Measurements from ENCODE around the gene PTPRD.
"Not testable (repeated sequence)": the region's sequence is repeated elsewhere in the genome, so short reads cannot be mapped to it uniquely, and the experiment has no call there.

PTPRD gene

GRCh38 chr9:9337129-9337528 lies 1275.7 kb downstream of the PTPRD start:
- no peaks in the 10 kb centered on the region for H3K9me2 ChIP-seq (replicated peaks; ENCODE audit: insufficient read depth, low read length)
- H3K9ac ChIP-seq (ENCODE audit: low read length), result no peak overlapping the region
- H2AFZ ChIP-seq (ENCODE audit: low read depth, low read length, severe bottlenecking), result no peak overlapping the region
- H3K4me2 ChIP-seq (ENCODE audit: low read depth, low read length, poor library complexity, severe bottlenecking), result no peak overlapping the region
- H3K27ac ChIP-seq (ENCODE audit: low read depth, low read length), result no peak overlapping the region
- no peaks in the 10 kb centered on the region for H3K27me3 ChIP-seq (ENCODE audit: low read length)
- H3K9me3 ChIP-seq (ENCODE audit: insufficient read depth, low read length), result no peaks in the 10 kb centered on the region
- H3K4me3 ChIP-seq (ENCODE audit: insufficient read depth, low read length, poor library complexity, severe bottlenecking), result no peak overlapping the region
- H3K36me3 ChIP-seq (ENCODE audit: low read length), result no peaks in the 10 kb centered on the region
- no peaks in the 10 kb centered on the region for H3K79me2 ChIP-seq (ENCODE audit: insufficient read depth, low read length)
- no peaks in the 10 kb centered on the region for H3F3A ChIP-seq (ENCODE audit: insufficient read depth)
- TF ChIP-seq CTCF (IDR thresholded peaks at IDR 0.05; ENCODE audit: insufficient read depth, low read length, poor library complexity, severe bottlenecking), result no peak
- no peak for TF ChIP-seq EZH2phosphoT487 (conservative IDR thresholded peaks at IDR 0.05; ENCODE audit: low read length)
- no peaks in the 10 kb centered on the region for H4K20me1 ChIP-seq (ENCODE audit: low read depth, low read length)

GRCh38 chr9:9326749-9327148 lies 1286.1 kb downstream of the PTPRD start:
- H3K4me2 ChIP-seq (ENCODE audit: low read depth, low read length, poor library complexity, severe bottlenecking), result no peak overlapping the region
- H3K79me2 ChIP-seq (ENCODE audit: insufficient read depth, low read length), result no peaks in the 10 kb centered on the region
- H4K20me1 ChIP-seq (ENCODE audit: low read depth, low read length), result no peaks in the 10 kb centered on the region
- H3K27me3 ChIP-seq (ENCODE audit: low read length), result no peaks in the 10 kb centered on the region
- H3K4me3 ChIP-seq (ENCODE audit: insufficient read depth, low read length, poor library complexity, severe bottlenecking), result no peak overlapping the region
- TF ChIP-seq EZH2phosphoT487 (conservative IDR thresholded peaks at IDR 0.05; ENCODE audit: low read length) (no peak), CTCF (IDR thresholded peaks at IDR 0.05; ENCODE audit: insufficient read depth, low read length, poor library complexity, severe bottlenecking) (no peak)
- H3K9me3 ChIP-seq (ENCODE audit: insufficient read depth, low read length), result no peaks in the 10 kb centered on the region
- H2AFZ ChIP-seq (ENCODE audit: low read depth, low read length, severe bottlenecking), result no peak overlapping the region
- H3K27ac ChIP-seq (ENCODE audit: low read depth, low read length), result no peak overlapping the region
- H3K9me2 ChIP-seq (replicated peaks; ENCODE audit: insufficient read depth, low read length), result no peaks in the 10 kb centered on the region
- H3F3A ChIP-seq (ENCODE audit: insufficient read depth), result no peaks in the 10 kb centered on the region
- no peak overlapping the region for H3K9ac ChIP-seq (ENCODE audit: low read length)
- no peaks in the 10 kb centered on the region for H3K36me3 ChIP-seq (ENCODE audit: low read length)

DNA sequence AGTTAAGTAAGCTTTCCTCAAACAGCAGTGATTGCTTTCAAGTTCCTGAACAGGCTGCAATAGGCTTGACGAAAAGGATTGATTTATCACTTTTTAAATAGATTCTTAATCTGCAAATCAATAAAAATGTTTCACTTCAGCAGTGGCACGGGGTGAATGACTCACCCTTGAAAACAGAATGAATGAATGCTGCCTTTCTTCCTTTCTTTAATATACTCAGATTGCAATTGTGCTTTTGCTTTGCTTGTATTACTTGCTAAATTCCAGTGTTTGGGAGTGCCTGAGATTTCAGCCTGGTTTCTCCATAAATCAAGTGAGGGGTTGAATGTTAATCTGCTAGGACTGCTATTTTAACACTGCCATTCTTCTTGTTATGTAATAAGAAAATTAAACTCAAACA lies 1293.8 kb downstream of the PTPRD start:
- Histone ChIP-seq H3K27me3 (ENCODE audit: low read length) (no peaks in the 10 kb centered on the region), H2AFZ (ENCODE audit: low read depth, low read length, severe bottlenecking) (no peak overlapping the region)

GRCh38 chr9:9310743-9311142 lies 1302.1 kb downstream of the PTPRD start:
- not testable (repeated sequence) for H3K27me3 ChIP-seq (ENCODE audit: low read length); H3K36me3 ChIP-seq (ENCODE audit: low read length); H4K20me1 ChIP-seq (ENCODE audit: low read depth, low read length); H3F3A ChIP-seq (ENCODE audit: insufficient read depth); H3K79me2 ChIP-seq (ENCODE audit: insufficient read depth, low read length); H3K9me2 ChIP-seq (replicated peaks; ENCODE audit: insufficient read depth, low read length); H3K27ac ChIP-seq (ENCODE audit: low read depth, low read length); H3K4me2 ChIP-seq (ENCODE audit: low read depth, low read length, poor library complexity, severe bottlenecking); H3K9me3 ChIP-seq (ENCODE audit: insufficient read depth, low read length); H3K4me3 ChIP-seq (ENCODE audit: insufficient read depth, low read length, poor library complexity, severe bottlenecking); H2AFZ ChIP-seq (ENCODE audit: low read depth, low read length, severe bottlenecking); H3K9ac ChIP-seq (ENCODE audit: low read length)

More for the DNA sequence above, 1293.8 kb downstream of the PTPRD start:
- no peaks in the 10 kb centered on the region for H3K9me3 ChIP-seq (ENCODE audit: insufficient read depth, low read length)
- no peak overlapping the region for H3K4me2 ChIP-seq (ENCODE audit: low read depth, low read length, poor library complexity, severe bottlenecking)
- no peak overlapping the region for H3K27ac ChIP-seq (ENCODE audit: low read depth, low read length)
- no peaks in the 10 kb centered on the region for H3F3A ChIP-seq (ENCODE audit: insufficient read depth)
- no peaks in the 10 kb centered on the region for H4K20me1 ChIP-seq (ENCODE audit: low read depth, low read length)
- no peak for TF ChIP-seq CTCF (IDR thresholded peaks at IDR 0.05; ENCODE audit: insufficient read depth, low read length, poor library complexity, severe bottlenecking)
- no peak for TF ChIP-seq EZH2phosphoT487 (conservative IDR thresholded peaks at IDR 0.05; ENCODE audit: low read length)
- no peaks in the 10 kb centered on the region for H3K36me3 ChIP-seq (ENCODE audit: low read length)
- H3K79me2 ChIP-seq (ENCODE audit: insufficient read depth, low read length), result no peaks in the 10 kb centered on the region
- H3K9ac ChIP-seq (ENCODE audit: low read length), result no peak overlapping the region
- no peaks in the 10 kb centered on the region for H3K9me2 ChIP-seq (replicated peaks; ENCODE audit: insufficient read depth, low read length)
- H3K4me3 ChIP-seq (ENCODE audit: insufficient read depth, low read length, poor library complexity, severe bottlenecking), result no peak overlapping the region
